GM18858 (cell line): ENCODE results near the gene CALHM2.
"Not testable (repeated sequence)": the region's sequence is repeated elsewhere in the genome, so short reads cannot be mapped to it uniquely, and the experiment has no call there.

Source experiments
- ATAC-seq: cut with Tn5 transposase; IDR thresholded peaks from one replicate; pipeline ENCODE4 v1.9.1; 2021; ENCODE audit not compliant: unreplicated experiment

CALHM2 gene, protein sequence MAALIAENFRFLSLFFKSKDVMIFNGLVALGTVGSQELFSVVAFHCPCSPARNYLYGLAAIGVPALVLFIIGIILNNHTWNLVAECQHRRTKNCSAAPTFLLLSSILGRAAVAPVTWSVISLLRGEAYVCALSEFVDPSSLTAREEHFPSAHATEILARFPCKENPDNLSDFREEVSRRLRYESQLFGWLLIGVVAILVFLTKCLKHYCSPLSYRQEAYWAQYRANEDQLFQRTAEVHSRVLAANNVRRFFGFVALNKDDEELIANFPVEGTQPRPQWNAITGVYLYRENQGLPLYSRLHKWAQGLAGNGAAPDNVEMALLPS

DNA sequence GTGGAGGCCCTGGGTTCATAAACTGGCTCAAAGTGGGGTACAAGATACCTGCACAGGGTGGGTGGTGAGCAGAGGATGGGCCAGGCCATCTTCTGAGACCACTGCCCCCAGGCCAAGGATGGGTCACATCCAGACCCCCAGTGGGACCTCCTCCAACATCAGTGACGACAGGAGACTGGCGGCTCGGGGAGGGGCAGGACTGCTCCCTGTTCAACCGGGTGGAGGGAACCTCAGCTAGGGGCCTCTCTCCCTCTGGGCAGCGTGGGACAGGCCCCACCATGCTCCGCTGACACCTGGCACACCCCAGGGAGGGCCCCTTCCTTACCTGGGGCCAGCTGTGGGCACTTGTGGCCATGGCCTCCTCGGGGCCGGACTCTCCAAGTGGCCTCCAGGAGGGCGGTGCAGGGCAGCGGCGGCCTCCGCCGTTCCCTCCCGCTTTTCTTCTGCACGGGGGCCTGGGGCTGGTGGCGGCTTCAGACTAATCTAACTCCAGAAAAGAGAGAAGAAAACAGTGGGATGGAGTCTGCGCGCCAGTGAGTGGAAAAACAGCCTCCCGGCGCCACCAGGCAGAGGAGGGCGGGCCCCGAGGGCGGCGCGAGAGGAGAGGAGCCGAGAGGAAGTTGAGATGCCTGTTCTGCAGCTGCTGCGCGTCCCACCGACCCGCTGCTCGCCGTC lies at the start of gene CALHM2:
TSS of gene CALHM2 (minus strand) at position 540 of the 675 bp plus-strand sequence. CDS start 2,429 bp downstream, outside the sequence.
- no peak for ATAC-seq

DNA sequence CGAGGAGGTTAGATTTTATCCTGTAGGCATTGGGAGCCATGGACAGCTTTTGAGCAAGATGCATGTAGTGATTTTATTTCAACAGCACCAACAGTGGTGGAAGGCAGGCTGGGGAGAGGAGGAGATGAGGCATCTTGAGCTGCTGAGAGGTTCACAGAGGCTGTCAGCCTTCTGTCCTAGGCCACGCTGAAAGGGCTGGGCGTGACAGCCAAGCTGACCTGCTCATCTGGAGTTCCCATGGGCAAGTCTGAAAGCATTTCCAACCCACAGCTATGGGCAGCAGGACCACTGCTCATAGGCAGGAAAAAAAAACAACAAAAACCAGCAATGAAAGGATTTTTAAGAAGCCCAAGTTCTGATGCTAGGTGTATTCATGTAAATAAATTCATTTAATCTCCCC lies 49.0 kb upstream of the CALHM2 start:
- no peak for ATAC-seq

DNA sequence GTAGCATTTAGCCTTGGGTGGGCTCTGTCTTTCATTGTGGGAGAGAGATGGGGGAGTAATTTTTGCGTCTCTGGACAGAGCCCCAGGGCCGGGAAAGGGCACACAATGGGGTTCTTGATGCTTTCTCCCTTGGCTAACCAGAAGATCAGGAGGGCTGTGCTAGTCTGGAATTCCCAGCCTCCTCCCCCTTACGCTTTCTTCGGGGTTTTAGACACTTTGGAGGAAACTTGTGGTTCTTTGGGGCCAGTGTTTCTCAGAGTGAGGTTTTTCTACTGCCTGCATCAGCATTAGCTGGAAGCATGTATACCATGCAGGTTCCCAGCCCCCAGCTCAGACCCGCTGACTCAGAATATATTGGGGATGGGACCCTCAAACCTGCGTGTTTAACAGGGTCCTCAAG lies 48.3 kb upstream of the CALHM2 start:
- no peak for ATAC-seq

DNA sequence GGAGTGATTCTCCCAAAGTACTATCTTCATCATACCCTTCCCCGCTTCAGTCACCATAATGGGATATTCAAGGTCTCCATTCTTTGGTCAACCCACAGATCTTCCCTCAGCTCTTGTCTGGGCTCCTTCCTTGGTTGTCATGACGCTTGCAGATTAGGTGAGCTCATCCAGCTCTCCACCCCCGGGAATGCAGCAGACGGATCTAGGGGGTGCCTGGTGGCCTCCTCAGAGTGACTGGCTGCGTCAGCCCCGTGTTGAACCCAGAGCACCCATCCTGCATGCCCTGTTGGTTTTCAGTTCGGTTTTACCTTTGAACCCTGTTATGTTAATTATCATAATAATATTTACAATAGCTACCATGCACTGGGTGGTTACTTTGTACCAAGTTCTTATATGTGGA lies 47.7 kb upstream of the CALHM2 start:
- no peak for ATAC-seq

DNA sequence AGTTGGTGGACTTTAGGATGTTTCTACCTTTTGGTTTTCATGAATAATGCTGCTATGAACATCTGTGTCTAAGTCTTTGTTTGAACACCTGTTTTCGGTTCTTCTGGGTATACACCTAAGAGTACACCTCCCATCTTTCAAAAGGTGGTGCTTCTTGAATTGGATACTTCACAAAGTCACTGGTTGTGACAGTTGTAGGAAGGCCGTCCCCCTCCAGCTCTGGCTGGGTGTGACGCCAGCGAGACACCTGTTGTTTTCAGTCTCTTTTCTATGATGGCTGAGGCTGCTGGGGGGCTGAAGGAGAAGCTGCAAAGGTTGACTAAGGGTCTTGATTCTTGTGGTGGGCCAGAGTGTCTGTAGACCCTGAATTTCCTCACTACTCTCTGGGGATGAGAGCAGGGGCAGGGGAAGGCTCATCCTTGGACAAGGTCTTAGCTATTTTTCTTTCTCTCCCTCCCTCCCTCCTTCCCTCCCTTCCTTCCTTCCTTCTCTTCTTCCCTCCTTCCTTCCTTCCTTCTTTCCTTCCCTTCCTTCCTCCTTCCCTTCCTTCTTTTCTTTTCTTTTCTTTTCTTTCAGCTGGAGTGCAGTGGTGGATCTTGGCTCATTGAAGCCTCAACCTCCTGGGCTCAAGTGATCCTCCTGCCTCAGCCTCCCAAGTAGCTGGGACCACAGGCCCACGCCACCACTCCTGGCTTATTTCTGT lies 46.9 kb upstream of the CALHM2 start:
- no peak for ATAC-seq

DNA sequence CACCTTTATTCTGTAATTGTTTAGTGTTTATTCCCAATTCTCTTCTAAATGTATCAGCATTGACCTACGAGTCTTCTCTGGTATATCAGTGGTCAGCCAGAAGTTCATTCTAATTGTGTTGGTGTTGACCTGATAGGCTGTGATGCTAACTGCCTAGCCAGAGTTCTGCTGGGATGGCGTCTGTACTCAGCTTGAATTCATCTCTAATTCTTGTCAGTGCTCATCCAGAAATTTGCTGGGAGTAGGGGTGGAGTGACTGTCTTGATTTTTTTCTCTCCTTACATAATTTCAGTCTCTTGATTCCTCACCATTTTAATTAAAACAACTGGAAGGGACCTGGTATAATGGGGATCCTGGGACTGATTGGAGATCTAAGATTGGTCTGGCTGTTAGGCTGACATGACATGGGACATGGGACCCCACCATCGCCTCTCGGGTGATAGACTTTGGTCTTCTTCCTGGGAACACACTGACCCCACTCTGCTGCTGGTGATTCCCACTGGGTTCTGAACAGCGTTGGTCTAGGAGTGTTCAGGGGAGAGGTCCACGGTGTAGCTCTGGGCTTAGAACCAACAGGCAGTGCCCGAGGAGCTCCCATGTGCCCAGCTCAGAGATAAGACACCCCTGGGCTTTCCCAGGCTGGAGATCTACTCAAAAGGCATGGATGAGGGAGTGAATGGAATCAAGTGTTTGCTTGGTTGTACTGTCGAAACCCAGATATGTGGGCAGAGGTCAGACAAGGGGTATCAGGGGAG lies 45.2 kb upstream of the CALHM2 start:
- no peak for ATAC-seq

DNA sequence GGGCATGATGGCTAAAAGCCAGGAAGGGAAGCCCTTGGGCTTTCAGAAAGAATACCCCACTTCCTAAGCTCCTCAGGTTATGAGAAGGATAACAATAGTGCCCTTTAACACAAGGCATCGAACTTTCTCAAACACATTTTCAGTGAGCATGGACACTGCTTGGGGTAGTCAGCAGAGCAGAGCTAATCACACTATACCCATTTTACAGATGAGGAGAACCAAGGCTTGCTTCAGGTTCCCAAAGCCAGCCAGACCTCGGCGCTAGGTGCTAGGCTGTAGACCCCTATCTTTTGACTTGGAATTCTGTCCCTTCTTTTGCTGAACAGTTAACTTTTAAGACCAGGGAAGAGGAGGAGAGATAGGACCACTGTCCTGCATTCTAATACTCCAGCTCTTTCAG lies 43.2 kb upstream of the CALHM2 start:
- ATAC-seq, result no peak

DNA sequence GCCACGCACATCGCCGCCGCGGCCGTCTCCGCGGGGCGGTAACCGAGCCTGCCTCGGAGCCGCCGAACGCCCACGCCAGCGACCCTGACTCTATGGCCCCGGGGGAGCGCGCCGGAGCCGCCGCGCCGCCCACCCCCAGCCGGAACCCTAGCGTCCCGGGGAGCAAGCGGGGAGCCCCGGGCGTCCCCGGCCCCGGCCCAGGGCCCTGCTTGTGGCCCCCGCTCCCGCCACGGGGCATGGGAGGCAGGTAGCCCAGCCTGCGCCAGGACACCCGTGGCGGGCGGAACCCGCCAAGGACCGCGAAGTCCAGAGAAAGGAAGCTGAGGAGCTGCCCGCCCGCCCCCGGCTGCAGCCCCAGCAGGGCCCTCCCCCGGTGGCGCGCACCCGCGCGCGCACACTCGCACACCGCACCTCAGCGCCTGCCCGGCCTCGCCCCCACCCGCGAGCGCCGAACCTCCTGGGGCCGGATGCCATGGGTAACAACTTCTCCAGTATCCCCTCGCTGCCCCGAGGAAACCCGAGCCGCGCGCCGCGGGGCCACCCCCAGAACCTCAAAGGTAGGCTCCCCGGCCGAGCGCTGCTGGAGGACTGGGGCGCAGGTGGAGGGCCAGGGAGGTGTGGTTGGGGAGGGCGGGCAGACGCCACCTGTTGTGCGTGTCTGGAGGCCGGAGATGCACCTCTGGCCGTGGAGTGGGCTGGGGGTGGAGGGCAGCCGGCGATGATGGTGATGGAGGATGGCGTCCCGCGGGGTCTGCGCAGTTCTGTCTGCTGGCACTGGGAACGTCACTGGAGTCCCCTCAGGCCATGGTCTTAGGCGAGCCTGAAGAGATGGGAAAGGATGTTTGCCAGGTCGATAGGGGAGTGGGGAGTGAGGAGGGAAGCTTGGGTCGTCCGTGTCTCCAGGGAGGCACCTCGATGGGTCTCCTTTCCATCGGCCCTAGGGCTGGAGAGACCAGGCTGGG lies 42.0 kb upstream of the CALHM2 start:
- ATAC-seq, result no peak

DNA sequence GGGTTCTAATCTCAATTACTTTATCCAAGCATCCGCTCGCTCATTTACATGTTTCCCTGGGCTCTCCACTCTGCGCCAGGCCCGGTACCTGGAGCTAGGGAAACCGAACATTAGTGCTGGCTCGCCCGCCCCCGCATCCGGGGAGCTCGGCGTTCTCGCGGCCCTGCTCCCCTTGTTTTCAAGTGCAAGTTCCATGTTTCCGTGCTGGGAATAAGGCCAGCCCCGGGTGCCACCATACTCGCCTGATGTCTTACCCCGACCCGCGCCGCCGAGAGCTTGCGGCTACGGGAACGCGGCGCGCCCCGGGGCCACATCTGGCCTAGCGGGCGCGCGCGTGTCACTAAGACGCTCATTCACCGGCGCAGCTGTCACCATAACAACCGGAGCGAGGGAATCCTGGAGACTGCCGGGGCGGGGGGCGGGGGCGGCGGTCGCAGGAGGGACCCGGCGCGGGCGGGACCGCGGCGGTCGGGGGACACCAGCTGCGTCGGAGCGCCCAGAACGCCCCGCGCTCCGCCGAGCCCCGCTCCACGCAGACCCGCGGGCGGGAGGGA lies 41.3 kb upstream of the CALHM2 start, which contains the start of gene NEURL1:
TSS of gene NEURL1 (plus strand) at position 344 of the 554 bp plus-strand sequence. CDS start 683 bp downstream, outside the sequence.
- no peak for ATAC-seq

DNA sequence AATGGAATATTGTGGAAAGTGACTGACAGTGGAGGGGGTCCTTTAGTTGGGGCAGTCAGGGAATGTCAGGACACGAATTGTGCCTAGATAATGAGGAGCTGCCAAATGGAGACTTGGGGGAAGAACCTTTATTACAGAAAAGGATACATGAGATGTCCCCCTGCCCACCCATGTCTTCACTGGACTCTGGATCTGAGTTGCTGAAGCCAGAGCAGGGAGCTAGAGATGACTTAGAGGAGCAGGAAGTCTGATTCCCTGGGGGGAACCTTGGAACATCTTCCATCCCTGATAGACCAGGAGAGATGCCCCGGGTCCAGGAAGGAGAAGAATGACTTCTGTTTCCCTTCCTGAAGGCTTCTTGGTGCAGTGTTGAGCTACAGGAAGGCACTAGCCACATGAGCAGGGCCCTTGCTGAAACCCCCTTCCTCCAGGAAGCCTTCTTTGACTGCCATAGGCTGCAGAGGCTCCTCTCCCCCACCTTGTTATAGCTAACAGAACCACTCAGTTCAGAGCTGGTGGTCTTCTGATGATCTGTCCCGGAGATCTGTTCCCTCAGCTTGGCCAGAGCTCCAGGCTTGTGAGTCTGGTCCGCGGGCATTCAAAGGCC lies 40.6 kb upstream of the CALHM2 start:
- ATAC-seq, result no peak

DNA sequence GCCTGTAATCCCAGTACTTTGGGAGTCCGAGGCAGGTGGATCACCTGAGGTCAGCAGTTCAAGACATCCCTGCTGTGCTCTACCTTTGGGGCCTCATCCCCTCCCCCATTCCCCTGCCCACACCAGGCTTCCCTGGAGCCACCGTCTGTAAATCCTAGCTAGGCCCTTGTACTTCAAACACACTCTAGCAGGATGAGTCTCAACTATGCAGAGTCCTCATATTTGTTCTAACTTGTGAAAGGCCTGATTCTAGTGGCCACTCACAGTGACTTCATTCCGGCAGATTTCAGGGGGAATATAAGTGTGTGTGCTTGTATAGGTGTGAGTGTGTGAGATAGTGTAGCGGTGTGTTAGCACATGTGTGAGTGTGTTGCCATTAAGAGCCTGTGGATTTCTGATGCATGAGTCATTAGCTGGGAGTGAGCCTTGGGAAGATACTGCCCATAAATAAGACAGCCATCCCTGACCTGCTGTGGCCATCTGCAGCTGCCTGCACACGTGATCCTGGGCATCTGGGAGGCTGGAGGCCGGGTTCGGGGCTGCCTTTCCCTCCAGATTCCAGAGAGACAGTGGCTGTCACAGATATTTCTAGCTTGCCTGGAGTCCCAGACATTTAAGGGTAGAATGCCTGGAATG lies 39.7 kb upstream of the CALHM2 start:
- no peak for ATAC-seq

DNA sequence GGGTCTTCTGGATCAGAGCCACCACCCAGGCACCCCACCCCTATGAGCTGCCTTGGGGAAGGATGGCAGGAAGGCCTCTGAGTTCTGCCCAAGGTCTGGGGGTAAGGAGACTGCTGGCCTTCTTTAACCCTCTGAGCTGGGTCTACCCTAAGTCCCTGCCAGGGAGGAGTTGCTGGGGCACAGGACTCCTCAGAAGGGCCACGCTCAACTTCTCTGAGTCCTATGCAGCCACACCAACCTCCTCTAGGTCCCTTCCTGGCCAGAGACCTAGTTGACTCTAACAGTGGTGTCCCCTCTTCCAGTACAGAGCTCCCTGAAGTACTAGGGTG lies 38.8 kb upstream of the CALHM2 start:
- no peak for ATAC-seq

DNA sequence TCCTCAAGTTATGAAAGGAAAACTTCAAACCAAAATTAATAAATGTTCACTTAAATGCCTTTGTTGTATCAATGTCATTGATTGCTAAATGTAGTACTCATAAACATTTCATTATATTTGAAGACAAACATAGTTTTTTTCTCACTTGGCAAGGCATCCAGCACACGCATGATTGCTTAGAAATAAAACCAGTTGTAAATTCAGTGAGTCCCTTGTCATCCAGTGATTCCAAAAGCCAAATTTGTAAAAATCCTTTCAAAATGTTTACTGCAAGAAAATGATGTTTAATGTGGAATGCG lies 35.2 kb upstream of the CALHM2 start:
- ATAC-seq, result no peak

DNA sequence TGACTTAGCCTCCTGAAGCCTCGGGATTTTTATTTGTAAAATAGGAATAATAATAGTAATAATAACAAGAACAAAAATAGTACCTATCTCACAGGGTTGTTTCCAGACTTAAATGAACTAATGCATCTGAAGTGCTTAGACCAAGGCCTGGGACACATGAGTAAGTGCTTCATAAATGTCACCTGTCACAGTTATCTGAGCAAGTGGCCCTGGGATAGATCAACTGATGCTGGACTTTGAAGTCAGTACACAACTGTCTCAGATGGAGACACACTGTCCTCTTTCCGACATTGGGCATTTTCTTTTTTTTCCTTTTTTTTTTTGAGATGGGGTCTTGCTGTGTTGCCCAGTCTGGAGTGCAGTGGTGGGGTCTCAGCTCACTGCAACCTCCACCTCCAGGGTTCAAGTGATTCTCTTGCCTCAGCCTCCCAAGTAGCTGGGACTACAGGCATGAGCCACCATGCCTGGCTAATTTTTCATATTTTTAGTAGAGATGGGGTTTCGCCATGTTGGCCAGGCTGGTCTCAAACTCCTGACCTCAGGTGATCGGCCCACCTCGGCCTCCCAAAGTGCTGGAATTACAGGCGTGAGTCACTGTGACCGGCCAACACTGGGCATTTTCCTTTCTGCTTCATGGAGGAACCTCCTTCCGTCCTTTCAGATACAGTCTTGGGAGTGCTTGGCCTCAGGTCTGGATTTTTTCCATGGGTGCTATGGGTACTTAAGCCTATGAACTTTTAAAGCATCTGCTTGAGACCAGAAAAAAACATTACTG lies 34.7 kb upstream of the CALHM2 start:
- ATAC-seq, result not testable (repeated sequence)

DNA sequence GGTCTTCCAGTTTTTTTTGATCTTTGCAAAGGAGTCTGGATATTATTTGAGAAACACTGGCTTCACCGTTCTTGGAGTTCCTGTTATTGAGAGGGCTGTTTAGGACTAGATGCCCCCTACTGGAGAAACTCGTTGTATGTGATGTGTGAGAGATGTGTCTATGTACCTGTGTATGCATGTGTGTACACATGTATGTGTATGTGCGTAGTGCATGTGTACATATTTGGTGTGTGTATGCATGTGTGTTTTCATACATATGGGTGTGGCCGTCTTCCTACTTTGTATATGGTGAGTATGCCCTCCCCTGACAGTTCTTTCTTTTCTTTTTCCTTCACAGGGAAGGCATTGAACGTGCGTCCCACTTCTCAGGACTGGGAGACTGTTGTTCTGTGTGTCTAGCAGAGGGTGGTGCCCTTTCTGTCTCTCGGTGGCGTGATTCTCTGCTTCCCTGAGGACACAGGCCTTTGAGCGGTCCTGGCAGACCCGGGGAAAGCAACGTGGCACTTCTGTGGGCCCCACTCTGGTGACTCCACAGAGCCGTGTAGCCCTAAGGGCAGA lies 29.9 kb upstream of the CALHM2 start:
- no peak for ATAC-seq

DNA sequence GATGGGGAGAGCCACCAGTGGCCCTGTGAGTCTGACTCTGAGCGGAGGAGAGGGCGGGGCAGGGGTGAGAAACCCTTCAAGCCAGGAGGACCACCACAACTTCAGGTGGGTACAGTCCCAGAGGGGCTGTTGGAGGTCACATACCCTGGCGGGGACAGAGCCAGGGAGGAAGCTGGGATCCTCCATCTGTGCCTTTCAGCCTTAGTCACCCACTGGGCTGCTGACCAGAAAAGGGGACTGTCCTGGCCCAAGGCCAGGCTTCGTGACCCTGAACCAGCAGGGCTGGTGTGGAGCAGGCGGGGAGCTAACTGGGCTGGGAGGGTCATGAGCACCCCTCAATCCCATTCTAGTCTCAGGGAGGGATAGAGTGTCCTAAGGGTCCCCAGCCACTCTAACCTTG lies 28.4 kb upstream of the CALHM2 start:
- ATAC-seq, result no peak

DNA sequence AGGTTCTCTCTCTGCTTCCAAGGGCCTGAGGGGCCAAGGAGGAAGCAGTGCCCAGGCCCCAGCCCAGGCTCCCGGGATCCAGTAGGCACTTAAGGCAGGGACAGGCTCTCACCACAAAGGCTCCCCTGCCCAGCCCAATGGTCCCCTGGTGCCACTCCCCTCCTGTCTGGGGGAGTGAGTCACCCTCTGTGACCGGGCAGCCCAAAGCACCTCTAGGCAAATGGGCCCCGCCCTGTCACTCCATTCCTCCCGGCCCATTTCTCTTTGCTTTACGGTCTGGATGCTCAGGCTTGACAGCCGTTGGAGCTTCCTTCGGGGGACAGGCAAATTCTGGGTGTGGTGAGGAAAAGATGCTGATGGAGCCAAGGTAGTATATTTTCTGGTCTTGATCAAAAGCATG lies 27.0 kb upstream of the CALHM2 start, which contains the start of gene CALHM3:
TSS of gene CALHM3 (minus strand) at position 106 of the 400 bp plus-strand sequence. CDS start 208 bp downstream, outside the sequence.
- no peak for ATAC-seq

DNA sequence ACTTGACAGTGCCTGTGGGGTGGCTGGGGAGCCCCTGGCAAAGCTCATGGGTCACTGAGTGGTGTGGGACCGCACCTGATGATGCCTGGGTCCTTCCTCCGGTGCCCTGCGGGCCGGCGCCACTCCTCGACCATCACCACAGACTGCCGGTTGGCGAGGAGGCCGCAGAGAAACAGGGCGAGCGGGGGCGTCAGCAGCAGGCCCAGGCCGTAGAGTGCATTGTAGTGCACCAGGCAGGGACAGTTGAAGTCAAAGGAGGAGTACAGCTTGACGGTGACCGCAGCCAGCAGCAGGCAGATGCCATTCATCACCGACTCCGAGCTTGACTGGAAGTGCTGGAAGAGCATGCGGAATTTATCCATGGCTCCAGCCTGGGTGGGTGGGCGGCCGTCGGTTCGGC lies 26.5 kb upstream of the CALHM2 start:
- ATAC-seq, result no peak
